Trophoblast cell (in vitro differentiated cells and primary cell): ENCODE results near the gene ZP2.

Source experiments
- DNase-seq, 2 donors: peaks; one replicate each; pipeline ENCODE4 v3.0.0-alpha.2; 2016
- H2AFZ ChIP-seq: 2 replicates; pipeline ENCODE4 v1.6.1; 2013; ENCODE audit warnings: low read length, moderate library complexity, mild to moderate bottlenecking; ENCODE audit not compliant: insufficient read depth, poor library complexity
- H2AK5ac ChIP-seq: 2 replicates; pipeline ENCODE4 v1.6.1; 2013; ENCODE audit warnings: mild to moderate bottlenecking, low read length
- H2BK120ac ChIP-seq: 2 replicates; pipeline ENCODE4 v1.6.1; 2013; ENCODE audit warnings: low read length, mild to moderate bottlenecking, moderate library complexity; ENCODE audit not compliant: insufficient read depth, poor library complexity
- H2BK12ac ChIP-seq: 2 replicates; pipeline ENCODE4 v1.6.1; 2013; ENCODE audit warnings: mild to moderate bottlenecking, low read length, moderate library complexity
- H2BK5ac ChIP-seq: 2 replicates; pipeline ENCODE4 v1.6.1; 2013; ENCODE audit warnings: low read length, low read depth, moderate library complexity, mild to moderate bottlenecking; ENCODE audit not compliant: poor library complexity
- H3K14ac ChIP-seq: 2 replicates; pipeline ENCODE4 v1.6.1; 2013; ENCODE audit warnings: mild to moderate bottlenecking, low read length
- H3K18ac ChIP-seq: 2 replicates; pipeline ENCODE4 v1.6.1; 2013; ENCODE audit warnings: mild to moderate bottlenecking, low read length
- H3K23ac ChIP-seq: 2 replicates; pipeline ENCODE4 v1.6.1; 2013; ENCODE audit warnings: low read length
- H3K27ac ChIP-seq: 2 replicates; pipeline ENCODE4 v1.5.1; 2013; ENCODE audit warnings: low read depth, mild to moderate bottlenecking, inconsistent platforms, low read length, moderate library complexity
- H3K27me3 ChIP-seq: 2 replicates; pipeline ENCODE4 v1.6.1; 2013; ENCODE audit warnings: inconsistent platforms, mild to moderate bottlenecking, low read length, moderate library complexity; ENCODE audit not compliant: insufficient read depth
- H3K36me3 ChIP-seq, 2 experiments: 1 replicate in 1 of 2; 2 replicates in 1 of 2; pipeline ENCODE4 v1.6.1; 2013; ENCODE audit warnings: low read length in 2 of 2, mild to moderate bottlenecking in 2 of 2, moderate library complexity in 1 of 2; ENCODE audit not compliant: insufficient read depth in 2 of 2, control insufficient read depth in 1 of 2
- H3K4ac ChIP-seq: 2 replicates; pipeline ENCODE4 v1.6.1; 2013; ENCODE audit warnings: low read depth, mild to moderate bottlenecking, low read length, moderate library complexity
- H3K4me1 ChIP-seq, 2 experiments: 1 replicate in 1 of 2; 2 replicates in 1 of 2; pipeline ENCODE4 v1.6.1; 2013; ENCODE audit warnings: low read length in 2 of 2, mild to moderate bottlenecking in 2 of 2, moderate library complexity in 1 of 2; ENCODE audit not compliant: insufficient read depth in 2 of 2, control insufficient read depth in 1 of 2
- H3K4me2 ChIP-seq: 2 replicates; pipeline ENCODE4 v1.6.1; 2013; ENCODE audit warnings: inconsistent platforms, mild to moderate bottlenecking, low read length, moderate library complexity
- H3K4me3 ChIP-seq: 2 replicates; pipeline ENCODE4 v1.5.1; 2013; ENCODE audit warnings: mild to moderate bottlenecking, low read depth, low read length, inconsistent platforms
- H3K79me1 ChIP-seq: one replicate; pipeline ENCODE4 v1.6.1; 2013; ENCODE audit warnings: low read length
- H3K79me2 ChIP-seq: 2 replicates; pipeline ENCODE4 v1.6.1; 2013; ENCODE audit warnings: low read length, mild to moderate bottlenecking; ENCODE audit not compliant: control insufficient read depth, insufficient read depth, poor library complexity
- H3K9ac ChIP-seq: 2 replicates; pipeline ENCODE4 v1.6.1; 2013; ENCODE audit warnings: mild to moderate bottlenecking, low read length
- H3K9me3 ChIP-seq: 2 replicates; pipeline ENCODE4 v1.6.1; 2013; ENCODE audit warnings: low read depth, mild to moderate bottlenecking, control low read depth, inconsistent platforms, low read length; ENCODE audit not compliant: insufficient read depth
- H4K12ac ChIP-seq: 2 replicates; pipeline ENCODE4 v1.6.1; 2013; ENCODE audit warnings: low read depth, mild to moderate bottlenecking, low read length, moderate library complexity
- H4K8ac ChIP-seq: 2 replicates; pipeline ENCODE4 v1.6.1; 2013; ENCODE audit warnings: low read depth, mild to moderate bottlenecking, low read length, moderate library complexity
- H4K91ac ChIP-seq: one replicate; pipeline ENCODE4 v1.6.1; 2013; ENCODE audit warnings: low read depth, mild to moderate bottlenecking, low read length, moderate library complexity
- WGBS: extraction: QIAGEN DNeasy Blood & Tissue Kit; methylation state at CpG from one replicate; pipeline ENCODE4 v1.1.7; 2013; ENCODE audit warnings: missing lambda C conversion rate; ENCODE audit not compliant: insufficient read length, insufficient coverage; ENCODE audit errors: extremely low coverage; 5-methylcytosine and 5-hydroxymethylcytosine counted together

ZP2 gene

GRCh38 chr16:21218153-21218552 is 6.8 kb upstream of the ZP2 start:
- Histone ChIP-seq H3K4me2 (no peak overlapping the region), H2BK12ac (no peak overlapping the region), H3K27me3 (no peaks in the 10 kb centered on the region), H2AFZ (no peak overlapping the region), H4K91ac (no peak overlapping the region), H3K4ac (no peak overlapping the region), H3K36me3 (no peaks in the 10 kb centered on the region), H3K9ac (no peak overlapping the region), H3K23ac (no peak overlapping the region), H3K4me1 (peaks cover 0 to 3% of the 10 kb centered on the region in 2 experiments), H4K12ac (no peak overlapping the region), H3K18ac (no peak overlapping the region), H4K8ac (no peak overlapping the region), H2BK5ac (no peak overlapping the region), H3K27ac (no peak overlapping the region), H3K4me3 (no peak overlapping the region), H2BK120ac (no peak overlapping the region), H3K14ac (no peak overlapping the region), H2AK5ac (no peak overlapping the region), H3K79me1 (no peaks in the 10 kb centered on the region), H3K9me3 (no peaks in the 10 kb centered on the region), H3K79me2 (no peaks in the 10 kb centered on the region)
- DNase-seq = no peak
- WGBS = no CpG with 5 or more reads among the region's 7 CpGs

DNA sequence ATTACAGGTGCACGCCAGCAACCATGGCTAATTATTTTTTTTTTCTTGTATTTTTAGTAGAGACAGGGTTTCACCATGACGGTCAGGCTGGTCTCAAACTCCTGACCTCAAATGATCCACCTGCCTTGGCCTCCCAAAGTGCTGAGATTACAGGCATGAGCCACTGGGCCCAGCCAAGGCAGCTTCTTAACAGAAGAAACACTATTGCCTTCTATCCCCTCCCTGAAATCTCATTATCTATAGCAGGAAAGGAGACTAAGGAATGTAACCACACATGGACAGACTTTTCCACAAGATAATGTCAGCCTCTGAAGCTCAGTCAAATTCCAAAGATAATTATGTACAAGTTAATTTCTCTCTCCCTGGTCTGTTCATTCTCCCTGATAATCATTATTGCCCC is 5.7 kb upstream of the ZP2 start:
- Histone ChIP-seq H3K4me1 (peaks cover 0 to 3% of the 10 kb centered on the region in 2 experiments), H4K12ac (no peak overlapping the region), H4K8ac (no peak overlapping the region), H3K23ac (no peak overlapping the region), H3K36me3 (no peaks in the 10 kb centered on the region), H3K27ac (no peak overlapping the region), H3K18ac (no peak overlapping the region), H4K91ac (no peak overlapping the region), H2BK5ac (no peak overlapping the region), H2BK120ac (no peak overlapping the region), H3K79me1 (no peaks in the 10 kb centered on the region), H3K27me3 (no peaks in the 10 kb centered on the region), H3K9me3 (no peaks in the 10 kb centered on the region), H3K4me2 (no peak overlapping the region), H3K14ac (no peak overlapping the region), H3K9ac (no peak overlapping the region), H3K4ac (no peak overlapping the region), H3K79me2 (no peaks in the 10 kb centered on the region), H2BK12ac (no peak overlapping the region), H3K4me3 (no peak overlapping the region), H2AFZ (no peak overlapping the region), H2AK5ac (no peak overlapping the region)
- DNase-seq = no peak
- WGBS = no CpG with 5 or more reads among the region's 2 CpGs

DNA sequence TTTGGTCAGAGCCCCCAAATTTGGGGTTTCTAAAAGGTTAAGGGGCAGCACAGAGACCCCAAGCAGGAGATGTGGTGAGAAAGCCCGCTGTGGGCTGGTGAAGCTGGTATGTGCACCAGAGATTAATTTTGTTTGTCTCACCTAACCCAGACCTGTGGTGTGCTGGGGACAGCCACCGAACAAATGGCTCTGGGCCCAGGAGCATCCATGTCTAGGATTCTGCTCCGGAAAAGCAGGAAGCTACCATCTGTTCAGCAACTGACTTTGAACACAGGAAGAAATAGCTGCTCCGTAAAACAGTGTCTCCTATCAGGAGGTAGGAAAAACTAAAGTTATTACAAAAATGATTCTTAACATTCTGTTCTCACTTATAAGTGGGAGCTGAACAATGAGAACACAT is 2.7 kb upstream of the ZP2 start:
- no peak overlapping the region for H4K8ac ChIP-seq
- H3K9ac ChIP-seq = no peak overlapping the region
- no peak overlapping the region for H2AK5ac ChIP-seq
- H3K4ac ChIP-seq = no peak overlapping the region
- H4K91ac ChIP-seq = no peak overlapping the region
- H3K36me3 ChIP-seq = no peaks in the 10 kb centered on the region
- DNase-seq = no peak
- H3K4me3 ChIP-seq = no peak overlapping the region
- no peak overlapping the region for H3K14ac ChIP-seq
- H3K23ac ChIP-seq = no peak overlapping the region
- H2AFZ ChIP-seq = no peak overlapping the region
- WGBS = no CpG with 5 or more reads among the region's 4 CpGs
- no peak overlapping the region for H3K4me2 ChIP-seq
- no peak overlapping the region for H3K18ac ChIP-seq
- no peak overlapping the region for H2BK5ac ChIP-seq
- no peaks in the 10 kb centered on the region for H3K79me2 ChIP-seq
- H4K12ac ChIP-seq = no peak overlapping the region
- H3K4me1 ChIP-seq = no peaks in the 10 kb centered on the region
- H2BK12ac ChIP-seq = no peak overlapping the region
- H3K27ac ChIP-seq = no peak overlapping the region
- no peaks in the 10 kb centered on the region for H3K79me1 ChIP-seq
- H3K27me3 ChIP-seq = no peaks in the 10 kb centered on the region
- no peaks in the 10 kb centered on the region for H3K9me3 ChIP-seq
- no peak overlapping the region for H2BK120ac ChIP-seq

DNA sequence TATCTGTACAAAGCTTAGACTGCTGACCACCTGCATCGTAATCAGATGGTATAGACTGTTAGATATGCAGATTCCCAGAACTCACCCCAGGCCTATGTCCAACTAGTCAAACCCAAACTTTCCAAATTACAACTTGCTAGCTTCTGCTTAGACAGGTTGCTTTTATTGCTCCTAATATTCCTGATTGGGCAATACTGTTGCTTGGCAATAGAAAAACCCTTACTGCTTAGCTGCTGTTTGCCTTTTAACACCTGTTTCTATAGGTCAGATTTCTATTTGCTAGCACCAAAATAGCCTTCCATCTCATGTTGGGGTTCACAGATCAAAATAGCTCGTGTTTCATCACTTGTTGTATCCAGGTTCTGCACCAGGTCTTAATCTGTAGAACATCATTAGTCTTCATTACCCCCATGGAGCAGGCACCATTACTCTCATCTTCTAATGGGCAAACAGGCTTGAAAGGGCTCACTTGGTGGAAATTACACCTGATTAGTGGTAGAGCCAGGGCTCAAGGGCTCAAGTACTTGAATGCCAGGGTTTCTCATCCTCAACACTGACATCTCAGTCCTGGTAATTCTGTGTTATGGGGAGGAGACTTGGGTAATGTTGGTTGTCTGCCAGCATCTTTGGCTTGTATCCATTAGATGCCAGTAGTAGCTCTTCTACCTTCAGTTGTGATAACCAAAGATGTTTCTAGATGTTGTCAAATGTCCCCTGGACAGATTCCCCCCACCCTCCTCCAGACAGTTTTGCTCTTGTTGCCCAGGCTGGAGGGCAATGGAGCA is 2.7 kb downstream of the ZP2 start:
- no peaks in the 10 kb centered on the region for H3K9me3 ChIP-seq
- no peak overlapping the region for H4K12ac ChIP-seq
- no peak overlapping the region for H2BK12ac ChIP-seq
- H3K4ac ChIP-seq = no peak overlapping the region
- H3K9ac ChIP-seq = no peak overlapping the region
- H3K27me3 ChIP-seq = no peaks in the 10 kb centered on the region
- H3K18ac ChIP-seq = no peak overlapping the region
- no peak overlapping the region for H2AK5ac ChIP-seq
- WGBS = no CpG with 5 or more reads among the region's 2 CpGs
- H4K8ac ChIP-seq = no peak overlapping the region
- no peak overlapping the region for H2BK5ac ChIP-seq
- H3K14ac ChIP-seq = no peak overlapping the region
- no peak overlapping the region for H4K91ac ChIP-seq
- H2AFZ ChIP-seq = no peak overlapping the region
- no peak overlapping the region for H3K4me3 ChIP-seq
- no peak for DNase-seq
- no peaks in the 10 kb centered on the region for H3K79me1 ChIP-seq
- no peak overlapping the region for H2BK120ac ChIP-seq
- H3K36me3 ChIP-seq = no peaks in the 10 kb centered on the region
- H3K4me2 ChIP-seq = no peak overlapping the region
- H3K27ac ChIP-seq = no peak overlapping the region
- no peaks in the 10 kb centered on the region for H3K79me2 ChIP-seq
- no peak overlapping the region for H3K23ac ChIP-seq
- H3K4me1 ChIP-seq = peaks cover 4 to 6% of the 10 kb centered on the region in 2 experiments
